Gastroesophageal sphincter (tissue), 3 donors: ENCODE results near the gene OR8D1.

Experiments used
- CTCF ChIP-seq, 4 experiments: fragments of 200-600 bp in 2 of 4; fragments of 450-650 bp in 2 of 4; sonication (generic) in 1 of 4; IDR thresholded peaks; one replicate each; pipeline ENCODE4 v1.5.1; 2017 to 2019; ENCODE audit warnings: antibody characterized with exemption in 4 of 4, mild to moderate bottlenecking in 2 of 4, moderate library complexity in 2 of 4
- POLR2AphosphoS5 ChIP-seq: sonication (generic); formaldehyde crosslinking; IDR thresholded peaks from one replicate; pipeline ENCODE4 v1.6.1; 2017; ENCODE audit warnings: antibody characterized with exemption

- TF ChIP-seq CTCF (IDR thresholded peaks at IDR 0.05), result no peak
- TF ChIP-seq POLR2AphosphoS5, result no peak
These were observed 19.1 kb downstream of the OR8D1 start for GRCh38 chr11:124294687-124295086.
